Measurements from ENCODE around the gene CRBN.

The CRBN gene

GRCh38 chr3:3110749-3111361 is 68.6 kb downstream of the CRBN start:
- TF ChIP-seq ZBTB7A (IDR thresholded peaks at IDR 0.05; ENCODE audit: low read depth): no peak
- TF ChIP-seq FOXM1 (IDR thresholded peaks at IDR 0.05; ENCODE audit: borderline replicate concordance, low read depth): no peak
- TF ChIP-seq, protein P1, sequence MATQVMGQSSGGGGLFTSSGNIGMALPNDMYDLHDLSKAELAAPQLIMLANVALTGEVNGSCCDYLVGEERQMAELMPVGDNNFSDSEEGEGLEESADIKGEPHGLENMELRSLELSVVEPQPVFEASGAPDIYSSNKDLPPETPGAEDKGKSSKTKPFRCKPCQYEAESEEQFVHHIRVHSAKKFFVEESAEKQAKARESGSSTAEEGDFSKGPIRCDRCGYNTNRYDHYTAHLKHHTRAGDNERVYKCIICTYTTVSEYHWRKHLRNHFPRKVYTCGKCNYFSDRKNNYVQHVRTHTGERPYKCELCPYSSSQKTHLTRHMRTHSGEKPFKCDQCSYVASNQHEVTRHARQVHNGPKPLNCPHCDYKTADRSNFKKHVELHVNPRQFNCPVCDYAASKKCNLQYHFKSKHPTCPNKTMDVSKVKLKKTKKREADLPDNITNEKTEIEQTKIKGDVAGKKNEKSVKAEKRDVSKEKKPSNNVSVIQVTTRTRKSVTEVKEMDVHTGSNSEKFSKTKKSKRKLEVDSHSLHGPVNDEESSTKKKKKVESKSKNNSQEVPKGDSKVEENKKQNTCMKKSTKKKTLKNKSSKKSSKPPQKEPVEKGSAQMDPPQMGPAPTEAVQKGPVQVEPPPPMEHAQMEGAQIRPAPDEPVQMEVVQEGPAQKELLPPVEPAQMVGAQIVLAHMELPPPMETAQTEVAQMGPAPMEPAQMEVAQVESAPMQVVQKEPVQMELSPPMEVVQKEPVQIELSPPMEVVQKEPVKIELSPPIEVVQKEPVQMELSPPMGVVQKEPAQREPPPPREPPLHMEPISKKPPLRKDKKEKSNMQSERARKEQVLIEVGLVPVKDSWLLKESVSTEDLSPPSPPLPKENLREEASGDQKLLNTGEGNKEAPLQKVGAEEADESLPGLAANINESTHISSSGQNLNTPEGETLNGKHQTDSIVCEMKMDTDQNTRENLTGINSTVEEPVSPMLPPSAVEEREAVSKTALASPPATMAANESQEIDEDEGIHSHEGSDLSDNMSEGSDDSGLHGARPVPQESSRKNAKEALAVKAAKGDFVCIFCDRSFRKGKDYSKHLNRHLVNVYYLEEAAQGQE (IDR thresholded peaks at IDR 0.05; ENCODE audit: low read depth): no peak
- TF ChIP-seq EP300 (IDR thresholded peaks at IDR 0.05; ENCODE audit: borderline replicate concordance): no peak
- no peak for TF ChIP-seq TAF1 (IDR thresholded peaks at IDR 0.05; ENCODE audit: low read depth)
- no peak for TF ChIP-seq MAX (IDR thresholded peaks at IDR 0.05)
- no peak for TF ChIP-seq EGR1 (IDR thresholded peaks at IDR 0.05)
- no peak for TF ChIP-seq CREB1 (IDR thresholded peaks at IDR 0.05; ENCODE audit: low read depth)
- no peak for TF ChIP-seq YY1 (IDR thresholded peaks at IDR 0.05; ENCODE audit: low read depth)
- TF ChIP-seq TEAD4 (IDR thresholded peaks at IDR 0.05): no peak
- TF ChIP-seq NFIC (IDR thresholded peaks at IDR 0.05): no peak
- TF ChIP-seq USF1 (IDR thresholded peaks at IDR 0.05): no peak
- no peak for TF ChIP-seq RAD21 (IDR thresholded peaks at IDR 0.05; ENCODE audit: low read depth)
- no peak for TF ChIP-seq CEBPB (IDR thresholded peaks at IDR 0.05)
- no peak for TF ChIP-seq TCF12 (IDR thresholded peaks at IDR 0.05; ENCODE audit: low read depth)

- TF ChIP-seq EGR1 (IDR thresholded peaks at IDR 0.05): no peak
- TF ChIP-seq ZBTB7A (IDR thresholded peaks at IDR 0.05; ENCODE audit: low read depth): no peak
- TF ChIP-seq FOXM1 (IDR thresholded peaks at IDR 0.05; ENCODE audit: borderline replicate concordance, low read depth): no peak
- TF ChIP-seq, protein P1 (IDR thresholded peaks at IDR 0.05; ENCODE audit: low read depth): no peak
- TF ChIP-seq RAD21 (IDR thresholded peaks at IDR 0.05; ENCODE audit: low read depth): no peak
- no peak for TF ChIP-seq TAF1 (IDR thresholded peaks at IDR 0.05; ENCODE audit: low read depth)
- TF ChIP-seq USF1 (IDR thresholded peaks at IDR 0.05): no peak
- TF ChIP-seq YY1 (IDR thresholded peaks at IDR 0.05; ENCODE audit: low read depth): no peak
- no peak for TF ChIP-seq CEBPB (IDR thresholded peaks at IDR 0.05)
- TF ChIP-seq MAX (IDR thresholded peaks at IDR 0.05): no peak
- TF ChIP-seq NFIC (IDR thresholded peaks at IDR 0.05): no peak
- TF ChIP-seq TEAD4 (IDR thresholded peaks at IDR 0.05): no peak
- TF ChIP-seq CREB1 (IDR thresholded peaks at IDR 0.05; ENCODE audit: low read depth): no peak
- TF ChIP-seq TCF12 (IDR thresholded peaks at IDR 0.05; ENCODE audit: low read depth): no peak
- no peak for TF ChIP-seq EP300 (IDR thresholded peaks at IDR 0.05; ENCODE audit: borderline replicate concordance)
Observed at GRCh38 chr3:3110299-3110630, 69.2 kb downstream of the CRBN start, which contains the start of gene IL5RA. IL5RA (minus strand) TSS chr3:3110374; CDS start chr3:3104984, 5,390 bp downstream.

- TF ChIP-seq TEAD4 (IDR thresholded peaks at IDR 0.05) (no peak), ZBTB7A (IDR thresholded peaks at IDR 0.05; ENCODE audit: low read depth) (no peak), YY1 (IDR thresholded peaks at IDR 0.05; ENCODE audit: low read depth) (no peak), FOXM1 (IDR thresholded peaks at IDR 0.05; ENCODE audit: borderline replicate concordance, low read depth) (no peak)
Observed at GRCh38 chr3:3109407-3110298, 69.8 kb downstream of the CRBN start.

GRCh38 chr3:3107858-3108257 is 71.6 kb downstream of the CRBN start:
- TF ChIP-seq, protein P1 (IDR thresholded peaks at IDR 0.05; ENCODE audit: low read depth): no peak
- TF ChIP-seq EGR1 (IDR thresholded peaks at IDR 0.05): no peak
- TF ChIP-seq YY1 (IDR thresholded peaks at IDR 0.05; ENCODE audit: low read depth): no peak
- no peak for TF ChIP-seq CEBPB (IDR thresholded peaks at IDR 0.05)
- no peak for TF ChIP-seq FOXM1 (IDR thresholded peaks at IDR 0.05; ENCODE audit: borderline replicate concordance, low read depth)
- TF ChIP-seq TAF1 (IDR thresholded peaks at IDR 0.05; ENCODE audit: low read depth): no peak
- no peak for TF ChIP-seq CREB1 (IDR thresholded peaks at IDR 0.05; ENCODE audit: low read depth)
- TF ChIP-seq USF1 (IDR thresholded peaks at IDR 0.05): no peak
- no peak for TF ChIP-seq ZBTB7A (IDR thresholded peaks at IDR 0.05; ENCODE audit: low read depth)
- TF ChIP-seq TEAD4 (IDR thresholded peaks at IDR 0.05): no peak
- no peak for TF ChIP-seq MAX (IDR thresholded peaks at IDR 0.05)
- no peak for TF ChIP-seq NFIC (IDR thresholded peaks at IDR 0.05)
- no peak for TF ChIP-seq RAD21 (IDR thresholded peaks at IDR 0.05; ENCODE audit: low read depth)
- TF ChIP-seq TCF12 (IDR thresholded peaks at IDR 0.05; ENCODE audit: low read depth): no peak
- no peak for TF ChIP-seq EP300 (IDR thresholded peaks at IDR 0.05; ENCODE audit: borderline replicate concordance)
